Osteoblast (primary cell): ENCODE data around the gene MCM9. TPM values are rescaled to one million over a fixed set of nuclear protein-coding genes. Genes with fewer than 3 reads are reported as not detected.

ENCODE experiments used
- DNase-seq: peaks from one replicate; pipeline ENCODE4 v3.0.0; 2011; ENCODE audit warnings: low spot score, mixed read lengths; ENCODE audit not compliant: insufficient read length; ENCODE audit errors: missing footprints
- H2AFZ ChIP-seq: 2 replicates; pipeline ENCODE4 v1.6.0; 2011; ENCODE audit warnings: mild to moderate bottlenecking, low read length
- H3K27ac ChIP-seq: 2 replicates; pipeline ENCODE4 v1.5.1; 2011; ENCODE audit warnings: mild to moderate bottlenecking, low read depth, low read length, moderate library complexity
- H3K27me3 ChIP-seq: 2 replicates; pipeline ENCODE4 v1.6.0; 2012; ENCODE audit warnings: mild to moderate bottlenecking, control low read depth, inconsistent platforms, low read length, moderate library complexity; ENCODE audit not compliant: insufficient read depth
- H3K36me3 ChIP-seq: 2 replicates; pipeline ENCODE4 v1.5.1; 2011; ENCODE audit warnings: mild to moderate bottlenecking, low read length, control low read depth, moderate library complexity; ENCODE audit not compliant: insufficient read depth
- H3K4me1 ChIP-seq: 2 replicates; pipeline ENCODE4 v1.5.1; 2011; ENCODE audit warnings: mild to moderate bottlenecking, low read length, control low read depth, moderate library complexity; ENCODE audit not compliant: insufficient read depth
- H3K4me2 ChIP-seq: 2 replicates; pipeline ENCODE4 v1.6.0; 2011; ENCODE audit warnings: mild to moderate bottlenecking, low read length; ENCODE audit not compliant: insufficient read depth
- H3K4me3 ChIP-seq: fragments of 200-600 bp; sonication (generic); 3 replicates; pipeline ENCODE4 v1.5.1; 2012; ENCODE audit warnings: mild to moderate bottlenecking, low read length, inconsistent platforms; ENCODE audit not compliant: insufficient read depth
- H3K79me2 ChIP-seq: 2 replicates; pipeline ENCODE4 v1.6.0; 2012; ENCODE audit warnings: mild to moderate bottlenecking, low read length, control low read depth, inconsistent platforms; ENCODE audit not compliant: insufficient read depth
- H3K9me3 ChIP-seq: 2 replicates; pipeline ENCODE4 v1.5.1; 2011; ENCODE audit warnings: low read depth, low read length, control low read depth
- H4K20me1 ChIP-seq: 2 replicates; pipeline ENCODE4 v1.6.0; 2012; ENCODE audit warnings: mild to moderate bottlenecking, low read length, control low read depth; ENCODE audit not compliant: insufficient read depth
- total RNA-seq: library from RNA; depleted of rRNA; stranded (reverse); fragments of >200 nt; gene quantifications from 2 replicates; pipeline ENCODE4 v1.2.3, GENCODE V29; 2012
- TF ChIP-seq, protein P1 (sequence below): IDR thresholded peaks from 2 replicates; pipeline ENCODE4 v1.5.1; 2011; ENCODE audit warnings: mild to moderate bottlenecking, low read depth, low read length, moderate library complexity; ENCODE audit errors: extremely low read depth

MCM9 gene
- total RNA-seq, 1 donor = 15.2 TPM

DNA sequence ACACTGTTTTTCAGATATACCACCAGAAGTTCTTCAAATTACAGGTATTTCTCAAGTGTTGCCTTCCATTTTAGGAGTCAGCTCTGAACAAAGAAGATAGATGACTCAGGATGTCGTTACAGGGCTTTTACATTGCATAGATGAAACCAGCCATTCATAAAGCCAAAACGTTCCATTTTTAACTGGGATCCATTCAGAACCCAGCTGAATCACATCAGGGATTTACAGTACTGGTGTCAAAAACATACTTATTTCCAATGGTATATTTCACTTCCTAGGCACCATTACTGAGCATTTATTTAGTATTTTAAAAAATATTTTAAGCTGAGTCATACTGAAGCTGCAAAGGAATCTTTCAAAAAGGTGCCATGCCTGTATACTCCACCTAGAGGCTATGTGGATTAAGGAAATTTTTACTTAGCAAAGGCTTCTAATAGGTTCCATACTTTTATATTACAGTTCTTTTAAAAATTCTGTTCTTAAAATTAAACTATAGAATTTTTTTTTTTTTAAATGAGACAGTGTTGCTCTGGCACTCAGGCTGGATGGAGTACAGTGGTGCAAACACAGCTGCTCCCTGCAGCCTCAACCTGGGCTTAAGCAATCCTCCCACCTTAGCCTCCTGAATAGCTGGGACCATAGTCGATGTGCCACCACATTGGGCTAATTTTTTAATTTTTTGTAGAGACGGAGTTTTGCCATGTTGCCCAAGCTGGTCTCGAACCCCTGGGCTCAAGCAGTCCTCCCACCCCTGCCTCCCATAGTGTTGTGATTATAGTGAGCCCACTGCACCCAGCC lies 38.4 kb downstream of the MCM9 start:
- Histone ChIP-seq H4K20me1 (no peaks in the 10 kb centered on the region), H3K36me3 (peaks cover 4% of the 10 kb centered on the region), H3K79me2 (peaks cover 77% of the 10 kb centered on the region), H2AFZ (peak overlapping the region; percentile 51), H3K4me2 (peak overlapping the region; percentile 92), H3K4me1 (peaks cover 24% of the 10 kb centered on the region), H3K4me3 (peak overlapping the region; percentile 20), H3K9me3 (no peaks in the 10 kb centered on the region), H3K27me3 (no peaks in the 10 kb centered on the region), H3K27ac (peak overlapping the region; percentile 81)
- DNase-seq = no peak
- TF ChIP-seq, protein P1, sequence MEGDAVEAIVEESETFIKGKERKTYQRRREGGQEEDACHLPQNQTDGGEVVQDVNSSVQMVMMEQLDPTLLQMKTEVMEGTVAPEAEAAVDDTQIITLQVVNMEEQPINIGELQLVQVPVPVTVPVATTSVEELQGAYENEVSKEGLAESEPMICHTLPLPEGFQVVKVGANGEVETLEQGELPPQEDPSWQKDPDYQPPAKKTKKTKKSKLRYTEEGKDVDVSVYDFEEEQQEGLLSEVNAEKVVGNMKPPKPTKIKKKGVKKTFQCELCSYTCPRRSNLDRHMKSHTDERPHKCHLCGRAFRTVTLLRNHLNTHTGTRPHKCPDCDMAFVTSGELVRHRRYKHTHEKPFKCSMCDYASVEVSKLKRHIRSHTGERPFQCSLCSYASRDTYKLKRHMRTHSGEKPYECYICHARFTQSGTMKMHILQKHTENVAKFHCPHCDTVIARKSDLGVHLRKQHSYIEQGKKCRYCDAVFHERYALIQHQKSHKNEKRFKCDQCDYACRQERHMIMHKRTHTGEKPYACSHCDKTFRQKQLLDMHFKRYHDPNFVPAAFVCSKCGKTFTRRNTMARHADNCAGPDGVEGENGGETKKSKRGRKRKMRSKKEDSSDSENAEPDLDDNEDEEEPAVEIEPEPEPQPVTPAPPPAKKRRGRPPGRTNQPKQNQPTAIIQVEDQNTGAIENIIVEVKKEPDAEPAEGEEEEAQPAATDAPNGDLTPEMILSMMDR = peak; percentile 51

DNA sequence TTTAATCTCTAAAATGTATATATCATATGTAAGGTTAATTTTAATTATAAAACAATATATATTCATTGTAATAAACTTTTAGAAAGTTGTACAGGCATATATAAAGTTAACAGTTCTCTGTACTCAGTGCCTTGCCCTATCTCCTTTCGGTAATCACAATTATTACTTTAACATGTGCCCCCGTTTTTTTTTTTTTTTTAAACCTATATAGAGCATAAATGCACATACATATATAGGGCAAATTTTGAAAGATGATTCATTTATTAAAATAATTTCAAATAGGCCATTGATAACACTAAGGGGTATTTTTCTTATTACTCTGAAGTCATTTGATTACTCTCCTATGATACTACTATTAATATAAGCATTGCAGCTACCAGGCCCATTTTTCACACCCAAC lies 39.1 kb downstream of the MCM9 start:
- no peak for DNase-seq
- H3K79me2 ChIP-seq = peaks cover 77% of the 10 kb centered on the region
- no peaks in the 10 kb centered on the region for H3K9me3 ChIP-seq
- peaks cover 4% of the 10 kb centered on the region for H3K36me3 ChIP-seq
- H2AFZ ChIP-seq = no peak overlapping the region
- H3K4me1 ChIP-seq = peaks cover 31% of the 10 kb centered on the region
- peak overlapping the region; percentile 81 for H3K27ac ChIP-seq
- peak overlapping the region; percentile 92 for H3K4me2 ChIP-seq
- TF ChIP-seq, protein P1 = no peak
- no peaks in the 10 kb centered on the region for H4K20me1 ChIP-seq
- H3K4me3 ChIP-seq = peak overlapping the region; percentile 87
- no peaks in the 10 kb centered on the region for H3K27me3 ChIP-seq

DNA sequence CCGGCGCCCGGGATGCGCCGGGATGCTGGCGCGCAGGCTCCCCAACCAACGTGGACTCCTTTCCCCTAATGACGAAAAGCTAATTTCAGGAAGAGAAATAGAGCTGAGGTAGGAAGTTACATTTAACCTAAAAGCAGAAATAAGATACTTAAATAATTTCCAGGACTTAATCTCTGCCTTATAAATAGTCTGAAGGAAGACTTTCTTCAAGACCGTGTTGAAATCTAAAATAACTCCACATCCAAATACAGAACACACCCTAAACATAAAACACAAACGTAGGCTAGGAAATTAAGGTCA lies 39.7 kb downstream of the MCM9 start:
- peak overlapping the region; percentile 73 for H2AFZ ChIP-seq
- peak overlapping the region; percentile 92 for H3K4me2 ChIP-seq
- H3K79me2 ChIP-seq = peaks cover 76% of the 10 kb centered on the region
- no peaks in the 10 kb centered on the region for H4K20me1 ChIP-seq
- no peaks in the 10 kb centered on the region for H3K9me3 ChIP-seq
- H3K27ac ChIP-seq = peak overlapping the region; percentile 81
- H3K27me3 ChIP-seq = no peaks in the 10 kb centered on the region
- peaks cover 31% of the 10 kb centered on the region for H3K4me1 ChIP-seq
- peak overlapping the region; percentile 87 for H3K4me3 ChIP-seq
- TF ChIP-seq, protein P1 = no peak
- no peak for DNase-seq
- H3K36me3 ChIP-seq = peaks cover 4% of the 10 kb centered on the region

DNA sequence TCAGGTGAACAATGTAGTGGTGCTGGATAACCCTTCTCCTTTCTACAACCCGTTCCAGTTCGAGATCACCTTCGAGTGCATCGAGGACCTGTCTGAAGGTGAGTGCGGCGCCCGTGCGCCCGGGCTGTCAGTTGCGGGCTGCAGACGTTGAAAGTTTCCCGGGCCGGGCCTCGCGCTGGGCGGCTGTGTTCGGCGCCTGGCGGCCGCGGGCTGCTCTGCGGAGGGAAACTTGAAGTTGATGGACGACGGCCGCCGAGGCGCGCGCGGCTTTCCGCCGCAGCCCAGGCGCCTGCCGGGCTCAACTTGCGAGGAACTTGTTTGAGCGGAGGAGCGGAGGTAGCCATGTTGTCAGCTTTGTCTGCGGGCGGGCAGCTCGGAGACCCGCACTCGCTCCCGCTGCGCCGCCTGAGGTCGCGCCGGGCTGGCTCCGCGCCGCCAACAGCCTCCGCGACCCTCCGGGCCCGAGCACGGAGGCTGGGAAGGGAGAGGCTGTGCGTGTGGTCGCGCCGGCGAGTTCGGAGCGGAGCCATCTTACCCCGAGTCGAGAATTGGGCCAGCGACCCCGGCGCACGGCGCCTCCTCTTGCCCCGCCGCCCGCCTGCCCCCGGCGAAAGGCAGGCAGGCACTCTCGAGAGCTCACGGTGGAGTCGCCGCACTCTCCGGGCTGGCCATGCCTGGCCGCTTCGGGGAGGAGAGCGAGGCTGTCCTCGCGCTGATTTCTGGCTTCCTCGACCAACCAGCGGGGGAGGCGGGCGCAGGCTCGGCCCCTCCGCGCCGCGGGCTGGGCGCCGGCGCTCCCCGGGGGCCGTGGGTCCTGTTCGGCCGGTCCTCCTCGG lies 40.3 kb downstream of the MCM9 start:
- Histone ChIP-seq H4K20me1 (no peaks in the 10 kb centered on the region), H3K27me3 (no peaks in the 10 kb centered on the region), H3K36me3 (peaks cover 4% of the 10 kb centered on the region), H2AFZ (peak overlapping the region; percentile 84), H3K9me3 (no peaks in the 10 kb centered on the region), H3K79me2 (peaks cover 76% of the 10 kb centered on the region), H3K27ac (peak overlapping the region; percentile 81), H3K4me3 (peak overlapping the region; percentile 87), H3K4me2 (peak overlapping the region; percentile 92), H3K4me1 (peaks cover 31% of the 10 kb centered on the region)
- peak; percentile 95 for DNase-seq
- TF ChIP-seq, protein P1 = no peak
